NOMO-1 treated with dmso at 0.1 percent for 144 hours (cell line): Measurements from ENCODE around the gene LRRC3C.
A peak's percentile ranks its signal among the peaks of the same experiment; 100 is the strongest.

ENCODE experiments used
- DNase-seq: peaks from one replicate; lab custom pipeline; 2025; ENCODE audit not compliant: unreplicated experiment; lab: John Stamatoyannopoulos, UW

LRRC3C gene

GRCh38 chr17:39973496-39973895 is 46.0 kb downstream of the LRRC3C start:
- DNase-seq, result no peak

- DNase-seq, result no peak
These were observed 46.9 kb downstream of the LRRC3C start for GRCh38 chr17:39974433-39974832.

- no peak for DNase-seq
These were observed 48.3 kb downstream of the LRRC3C start for GRCh38 chr17:39975801-39976200.

GRCh38 chr17:39979016-39979670 is 51.6 kb downstream of the LRRC3C start:
- DNase-seq, result no peak

GRCh38 chr17:39979893-39980350 is 52.4 kb downstream of the LRRC3C start:
- DNase-seq, result peak; percentile 56

- DNase-seq, result peak; percentile 98
These were observed 53.0 kb downstream of the LRRC3C start, which contains the start of gene PSMD3 for GRCh38 chr17:39980351-39981206. Gene PSMD3, plus strand, starts transcription at chr17:39980807. Its CDS starts 164 bp downstream, at chr17:39980971.

GRCh38 chr17:39981207-39981741 is 53.7 kb downstream of the LRRC3C start:
- no peak for DNase-seq

- DNase-seq, result peak; percentile 35
These were observed 54.3 kb downstream of the LRRC3C start for GRCh38 chr17:39981766-39982375.

GRCh38 chr17:39988206-39988810 is 60.8 kb downstream of the LRRC3C start:
- no peak for DNase-seq

GRCh38 chr17:39994448-39994847 is 66.9 kb downstream of the LRRC3C start:
- no peak for DNase-seq
